ENCODE results near the gene TTLL10.

TTLL10 gene

GRCh38 chr1:1218524-1219200 lies 45.0 kb downstream of the TTLL10 start:
- peak overlapping the region; percentile 51 for H3K27ac Mint-ChIP-seq

GRCh38 chr1:1219341-1219740 lies 45.7 kb downstream of the TTLL10 start:
- Mint-ChIP-seq H3K4me1 (peaks cover 51% of the 10 kb centered on the region), H3K27me3 (no peaks in the 10 kb centered on the region), H3K36me3 (peaks cover 74% of the 10 kb centered on the region), H3K9me3 (no peaks in the 10 kb centered on the region), H3K4me3 (no peak overlapping the region), H3K27ac (peak overlapping the region; percentile 22)
- no peak for ATAC-seq

More at GRCh38 chr1:1218524-1219200, 45.0 kb downstream of the TTLL10 start:
- peaks cover 56% of the 10 kb centered on the region for H3K4me1 Mint-ChIP-seq
- no peaks in the 10 kb centered on the region for H3K27me3 Mint-ChIP-seq
- no peak for ATAC-seq
- no peaks in the 10 kb centered on the region for H3K9me3 Mint-ChIP-seq
- H3K36me3 Mint-ChIP-seq = peaks cover 67% of the 10 kb centered on the region
- no peak overlapping the region for H3K4me3 Mint-ChIP-seq

- H3K27me3 Mint-ChIP-seq = no peaks in the 10 kb centered on the region
- H3K27ac Mint-ChIP-seq = peak overlapping the region; percentile 22
- peaks cover 43% of the 10 kb centered on the region for H3K4me1 Mint-ChIP-seq
- H3K36me3 Mint-ChIP-seq = peaks cover 80% of the 10 kb centered on the region
- H3K4me3 Mint-ChIP-seq = no peak overlapping the region
- no peaks in the 10 kb centered on the region for H3K9me3 Mint-ChIP-seq
- ATAC-seq = no peak
Observed at GRCh38 chr1:1220197-1220596, 46.5 kb downstream of the TTLL10 start.

GRCh38 chr1:1221887-1222574 lies 48.4 kb downstream of the TTLL10 start:
- Mint-ChIP-seq H3K4me3 (no peak overlapping the region), H3K27ac (no peak overlapping the region), H3K4me1 (peaks cover 37% of the 10 kb centered on the region), H3K36me3 (peaks cover 81% of the 10 kb centered on the region), H3K27me3 (no peaks in the 10 kb centered on the region), H3K9me3 (no peaks in the 10 kb centered on the region)
- ATAC-seq = no peak

- Mint-ChIP-seq H3K36me3 (peaks cover 75% of the 10 kb centered on the region), H3K27ac (peak overlapping the region; percentile 64)
Observed at GRCh38 chr1:1222575-1223225, 49.0 kb downstream of the TTLL10 start.

GRCh38 chr1:1223321-1223720 lies 49.6 kb downstream of the TTLL10 start:
- no peak overlapping the region for H3K4me3 Mint-ChIP-seq
- peak overlapping the region; percentile 64 for H3K27ac Mint-ChIP-seq
- H3K36me3 Mint-ChIP-seq = peaks cover 69% of the 10 kb centered on the region
- H3K27me3 Mint-ChIP-seq = no peaks in the 10 kb centered on the region
- H3K4me1 Mint-ChIP-seq = peaks cover 27% of the 10 kb centered on the region
- no peak for ATAC-seq
- no peaks in the 10 kb centered on the region for H3K9me3 Mint-ChIP-seq

More at GRCh38 chr1:1222575-1223225, 49.0 kb downstream of the TTLL10 start:
- Mint-ChIP-seq H3K27me3 (no peaks in the 10 kb centered on the region), H3K9me3 (no peaks in the 10 kb centered on the region), H3K4me1 (peaks cover 34% of the 10 kb centered on the region), H3K4me3 (no peak overlapping the region)
- ATAC-seq = no peak

- Mint-ChIP-seq H3K9me3 (no peaks in the 10 kb centered on the region), H3K27ac (no peak overlapping the region), H3K4me3 (no peak overlapping the region), H3K4me1 (peaks cover 22% of the 10 kb centered on the region), H3K36me3 (peaks cover 63% of the 10 kb centered on the region), H3K27me3 (no peaks in the 10 kb centered on the region)
- no peak for ATAC-seq
Observed at GRCh38 chr1:1223891-1224290, 50.2 kb downstream of the TTLL10 start.

- ATAC-seq = no peak
- Mint-ChIP-seq H3K9me3 (no peaks in the 10 kb centered on the region), H3K36me3 (peaks cover 60% of the 10 kb centered on the region), H3K27ac (no peak overlapping the region), H3K4me1 (peaks cover 23% of the 10 kb centered on the region), H3K27me3 (no peaks in the 10 kb centered on the region), H3K4me3 (no peak overlapping the region)
Observed at GRCh38 chr1:1225238-1225845, 51.7 kb downstream of the TTLL10 start.

- H3K27ac Mint-ChIP-seq = no peak overlapping the region
- H3K4me1 Mint-ChIP-seq = peaks cover 28% of the 10 kb centered on the region
- peaks cover 54% of the 10 kb centered on the region for H3K36me3 Mint-ChIP-seq
- no peak overlapping the region for H3K4me3 Mint-ChIP-seq
- H3K27me3 Mint-ChIP-seq = no peaks in the 10 kb centered on the region
- no peak for ATAC-seq
- no peaks in the 10 kb centered on the region for H3K9me3 Mint-ChIP-seq
Observed at GRCh38 chr1:1225913-1226312, 52.2 kb downstream of the TTLL10 start.

GRCh38 chr1:1226566-1227362 lies 53.1 kb downstream of the TTLL10 start:
- Mint-ChIP-seq H3K4me1 (peaks cover 30% of the 10 kb centered on the region), H3K9me3 (no peaks in the 10 kb centered on the region), H3K27ac (no peak overlapping the region), H3K4me3 (no peak overlapping the region), H3K27me3 (no peaks in the 10 kb centered on the region), H3K36me3 (peaks cover 49% of the 10 kb centered on the region)
- ATAC-seq = no peak

GRCh38 chr1:1227386-1227785 lies 53.7 kb downstream of the TTLL10 start:
- ATAC-seq = no peak
- no peaks in the 10 kb centered on the region for H3K27me3 Mint-ChIP-seq
- H3K4me1 Mint-ChIP-seq = peaks cover 30% of the 10 kb centered on the region
- H3K27ac Mint-ChIP-seq = no peak overlapping the region
- no peaks in the 10 kb centered on the region for H3K9me3 Mint-ChIP-seq
- no peak overlapping the region for H3K4me3 Mint-ChIP-seq
- H3K36me3 Mint-ChIP-seq = peaks cover 46% of the 10 kb centered on the region

GRCh38 chr1:1228187-1228586 lies 54.5 kb downstream of the TTLL10 start:
- Mint-ChIP-seq H3K4me3 (no peak overlapping the region), H3K9me3 (no peaks in the 10 kb centered on the region), H3K4me1 (peaks cover 34% of the 10 kb centered on the region), H3K36me3 (peaks cover 38% of the 10 kb centered on the region), H3K27ac (no peak overlapping the region), H3K27me3 (no peaks in the 10 kb centered on the region)
- ATAC-seq = no peak

- Mint-ChIP-seq H3K36me3 (peaks cover 36% of the 10 kb centered on the region), H3K9me3 (no peaks in the 10 kb centered on the region), H3K27me3 (no peaks in the 10 kb centered on the region), H3K4me1 (peaks cover 39% of the 10 kb centered on the region), H3K27ac (no peak overlapping the region), H3K4me3 (no peak overlapping the region)
- no peak for ATAC-seq
Observed at GRCh38 chr1:1228596-1229321, 55.1 kb downstream of the TTLL10 start.

GRCh38 chr1:1229770-1230169 lies 56.1 kb downstream of the TTLL10 start:
- Mint-ChIP-seq H3K36me3 (peaks cover 36% of the 10 kb centered on the region), H3K27me3 (no peaks in the 10 kb centered on the region), H3K4me1 (peaks cover 49% of the 10 kb centered on the region), H3K4me3 (peak overlapping the region; percentile 38), H3K27ac (no peak overlapping the region), H3K9me3 (no peaks in the 10 kb centered on the region)
- no peak for ATAC-seq
